Stimulated activated naive CD8-positive, alpha-beta T cell treated with anti-CD3 and anti-CD28 coated beads, Interleukin-15, Interleukin-2, amounts not matched to agents 100 ng/mL and 50 ng/mL, for 24 hours (primary cell): Measurements from ENCODE around the gene SSC5D.

Source experiments
- H3K27ac Mint-ChIP-seq: one replicate; pipeline ENCODE4 v1.8.0; 2021; ENCODE audit warnings: mild to moderate bottlenecking, mixed read lengths
- H3K27me3 Mint-ChIP-seq: one replicate; pipeline ENCODE4 v1.8.0; 2021; ENCODE audit warnings: mixed read lengths
- H3K36me3 Mint-ChIP-seq: one replicate; pipeline ENCODE4 v1.8.0; 2021; ENCODE audit warnings: low read depth, mixed read lengths
- H3K4me1 Mint-ChIP-seq: one replicate; pipeline ENCODE4 v1.8.0; 2021; ENCODE audit warnings: low read depth, mixed read lengths
- H3K4me3 Mint-ChIP-seq: one replicate; pipeline ENCODE4 v1.8.0; 2021; ENCODE audit warnings: mild to moderate bottlenecking, mixed read lengths
- H3K9me3 Mint-ChIP-seq: one replicate; pipeline ENCODE4 v1.8.0; 2021; ENCODE audit warnings: mixed read lengths

SSC5D gene

GRCh38 chr19:55451163-55451964, 36.9 kb upstream of the SSC5D start:
- H3K27me3 Mint-ChIP-seq: peaks cover 23% of the 10 kb centered on the region
- H3K36me3 Mint-ChIP-seq: peaks cover 11% of the 10 kb centered on the region
- peaks cover 9% of the 10 kb centered on the region for H3K4me1 Mint-ChIP-seq
- peak overlapping the region; percentile 55 for H3K4me3 Mint-ChIP-seq
- H3K27ac Mint-ChIP-seq: peak overlapping the region; percentile 40
- no peaks in the 10 kb centered on the region for H3K9me3 Mint-ChIP-seq

- H3K4me1 Mint-ChIP-seq: peaks cover 9% of the 10 kb centered on the region
- H3K27me3 Mint-ChIP-seq: peaks cover 23% of the 10 kb centered on the region
- no peak overlapping the region for H3K27ac Mint-ChIP-seq
Measured at GRCh38 chr19:55451965-55452748, 36.1 kb upstream of the SSC5D start.

DNA sequence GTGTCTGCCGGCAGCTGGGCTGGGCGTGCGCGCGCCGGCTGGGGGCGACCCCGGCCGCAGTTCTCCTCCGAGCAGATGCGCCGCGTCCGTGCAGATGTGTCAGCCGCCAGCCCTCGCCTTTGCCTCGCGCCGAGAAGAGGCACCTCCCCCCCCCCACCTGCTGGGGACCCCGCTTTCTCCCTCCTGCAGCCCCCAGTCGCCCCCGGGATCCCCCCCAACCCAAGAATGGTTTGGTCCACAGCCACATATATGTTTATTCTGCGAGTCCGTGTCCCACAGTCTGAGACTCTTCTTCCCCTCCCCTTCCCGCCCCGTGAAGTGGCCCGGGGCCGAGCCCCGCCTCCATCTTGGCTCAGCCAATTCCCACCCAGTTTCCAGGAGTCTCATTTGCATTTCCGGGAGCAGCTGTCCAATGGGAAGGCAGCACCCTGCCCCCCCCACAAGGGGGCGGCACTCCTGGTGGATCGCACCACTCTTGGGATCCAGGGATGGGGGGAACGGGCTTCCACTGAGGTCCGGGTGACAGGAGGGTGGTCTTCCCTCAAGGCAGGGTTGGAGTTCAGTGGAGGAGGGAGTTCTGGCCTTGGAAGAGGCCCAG, 35.4 kb upstream of the SSC5D start:
- Mint-ChIP-seq H3K27ac (no peak overlapping the region), H3K27me3 (peaks cover 23% of the 10 kb centered on the region), H3K9me3 (no peaks in the 10 kb centered on the region), H3K36me3 (peaks cover 11% of the 10 kb centered on the region), H3K4me1 (peaks cover 9% of the 10 kb centered on the region), H3K4me3 (no peak overlapping the region)

More at GRCh38 chr19:55451965-55452748, 36.1 kb upstream of the SSC5D start:
- Mint-ChIP-seq H3K9me3 (no peaks in the 10 kb centered on the region), H3K4me3 (peak overlapping the region; percentile 55), H3K36me3 (peaks cover 11% of the 10 kb centered on the region)

- no peak overlapping the region for H3K27ac Mint-ChIP-seq
- peaks cover 23% of the 10 kb centered on the region for H3K27me3 Mint-ChIP-seq
- H3K9me3 Mint-ChIP-seq: no peaks in the 10 kb centered on the region
- peaks cover 11% of the 10 kb centered on the region for H3K36me3 Mint-ChIP-seq
- peaks cover 9% of the 10 kb centered on the region for H3K4me1 Mint-ChIP-seq
- no peak overlapping the region for H3K4me3 Mint-ChIP-seq
Measured at GRCh38 chr19:55453511-55454260, 34.5 kb upstream of the SSC5D start.

DNA sequence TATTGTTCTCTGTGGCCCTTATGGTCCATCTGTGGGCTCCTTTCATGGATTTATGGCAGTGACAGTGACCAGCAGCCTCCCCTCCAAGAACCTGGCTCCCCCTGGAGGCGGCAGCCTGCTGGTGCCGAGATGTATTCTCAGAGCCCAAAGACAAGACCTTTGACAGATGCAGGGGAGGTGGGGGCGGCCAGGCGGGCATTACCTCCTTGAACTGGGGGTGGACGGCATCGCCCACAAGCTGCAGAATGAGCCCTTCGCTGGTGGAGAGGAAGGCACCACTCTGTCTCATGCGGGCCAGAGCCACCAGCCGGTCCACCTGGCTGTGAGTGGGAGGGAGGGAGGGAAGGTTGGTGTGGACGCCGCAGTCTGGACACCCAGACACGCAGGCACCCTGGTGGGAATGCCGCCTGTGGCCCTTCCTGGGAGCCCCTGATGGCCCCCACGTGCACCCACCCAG, 33.4 kb upstream of the SSC5D start:
- Mint-ChIP-seq H3K4me3 (no peak overlapping the region), H3K4me1 (peaks cover 10% of the 10 kb centered on the region), H3K27me3 (peaks cover 23% of the 10 kb centered on the region), H3K36me3 (peaks cover 11% of the 10 kb centered on the region), H3K9me3 (no peaks in the 10 kb centered on the region), H3K27ac (no peak overlapping the region)

GRCh38 chr19:55455576-55456235, 32.5 kb upstream of the SSC5D start:
- H3K36me3 Mint-ChIP-seq: peaks cover 11% of the 10 kb centered on the region
- H3K27me3 Mint-ChIP-seq: peaks cover 19% of the 10 kb centered on the region
- no peak overlapping the region for H3K4me3 Mint-ChIP-seq
- H3K27ac Mint-ChIP-seq: no peak overlapping the region
- H3K9me3 Mint-ChIP-seq: no peaks in the 10 kb centered on the region
- peaks cover 19% of the 10 kb centered on the region for H3K4me1 Mint-ChIP-seq

DNA sequence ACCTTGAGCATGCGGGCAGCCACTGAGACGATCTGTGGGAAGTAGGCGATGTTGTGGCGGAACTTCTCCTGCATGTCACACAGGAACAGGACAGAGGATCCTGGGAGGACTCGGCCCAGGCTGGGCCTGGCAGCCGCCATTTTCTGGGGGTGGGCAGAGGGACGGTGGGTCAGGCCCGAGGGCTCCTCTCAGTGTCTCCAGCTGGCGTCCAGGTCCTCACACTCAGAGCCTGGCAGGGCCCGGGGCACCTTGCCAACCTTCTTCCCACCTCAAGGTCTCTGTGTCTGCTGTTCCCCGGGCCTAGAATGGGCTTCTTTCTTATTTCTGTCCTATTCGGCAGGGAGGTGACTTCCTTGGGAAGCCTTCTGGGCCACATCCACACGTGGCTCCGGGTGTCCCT, 31.9 kb upstream of the SSC5D start:
- H3K36me3 Mint-ChIP-seq: peaks cover 11% of the 10 kb centered on the region
- no peak overlapping the region for H3K4me3 Mint-ChIP-seq
- H3K4me1 Mint-ChIP-seq: peaks cover 22% of the 10 kb centered on the region
- no peak overlapping the region for H3K27ac Mint-ChIP-seq
- H3K9me3 Mint-ChIP-seq: no peaks in the 10 kb centered on the region
- H3K27me3 Mint-ChIP-seq: peaks cover 15% of the 10 kb centered on the region

DNA sequence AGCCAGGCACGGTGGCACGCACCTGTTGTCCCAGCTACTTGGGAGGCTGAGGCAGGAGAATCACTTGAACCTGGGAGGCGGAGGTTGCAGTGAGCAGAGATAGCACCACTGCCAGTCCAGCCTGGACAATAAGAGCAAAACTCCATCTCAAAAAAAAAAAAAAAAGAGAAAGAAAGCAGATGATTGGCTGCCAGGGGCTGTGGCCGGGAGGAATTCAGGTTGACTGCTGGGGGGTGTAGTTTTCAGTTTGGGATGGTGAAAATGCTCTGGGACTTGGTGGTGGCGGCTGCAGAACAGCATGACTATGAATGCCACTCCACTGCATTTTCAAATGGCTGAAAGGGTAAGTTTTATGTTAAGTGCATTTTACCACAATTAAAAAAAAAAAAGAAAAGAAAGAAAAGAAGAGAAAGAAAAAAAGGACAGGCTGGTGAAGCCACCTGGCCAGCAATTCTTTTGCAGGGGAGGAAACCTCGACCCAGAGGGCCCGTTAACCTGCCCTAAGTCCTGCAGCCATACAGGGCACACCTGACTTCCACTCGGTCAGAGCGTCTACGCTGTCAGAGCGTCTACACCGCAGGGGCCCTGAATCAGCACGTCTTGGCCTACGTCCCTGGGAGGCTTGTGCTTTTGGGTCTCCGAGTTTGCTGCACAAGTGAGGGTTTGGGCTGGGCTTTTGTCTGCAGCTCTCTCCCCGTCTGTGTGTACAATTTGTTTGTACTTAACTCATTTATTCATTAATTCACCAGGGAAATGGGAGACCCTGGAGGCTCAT, 30.4 kb upstream of the SSC5D start:
- Mint-ChIP-seq H3K4me3 (no peak overlapping the region), H3K27me3 (peaks cover 11% of the 10 kb centered on the region), H3K36me3 (peaks cover 11% of the 10 kb centered on the region), H3K27ac (no peak overlapping the region), H3K9me3 (no peaks in the 10 kb centered on the region), H3K4me1 (peaks cover 29% of the 10 kb centered on the region)

DNA sequence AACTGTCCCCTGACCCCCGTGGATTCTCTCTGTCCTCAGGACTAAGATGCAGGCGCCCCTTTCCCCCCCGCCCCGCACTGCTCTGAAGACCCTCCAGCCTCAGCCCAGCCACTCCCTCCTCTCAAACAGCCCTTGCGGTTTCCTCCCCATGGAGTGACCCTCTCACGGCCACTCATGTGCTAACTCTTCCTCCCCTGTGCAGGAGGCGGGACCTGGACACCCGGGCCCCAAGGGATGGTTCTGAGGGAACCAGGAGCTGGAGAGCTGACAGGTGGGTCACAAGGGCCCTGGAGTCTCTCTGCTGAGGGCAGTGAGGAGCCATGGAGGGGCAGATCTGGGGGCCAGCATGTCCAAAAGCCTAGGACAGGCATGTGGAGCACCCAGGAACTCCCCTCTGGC, 28.7 kb upstream of the SSC5D start:
- Mint-ChIP-seq H3K27ac (no peak overlapping the region), H3K27me3 (no peaks in the 10 kb centered on the region), H3K4me1 (peaks cover 24% of the 10 kb centered on the region), H3K36me3 (no peaks in the 10 kb centered on the region), H3K4me3 (peak overlapping the region; percentile 85), H3K9me3 (no peaks in the 10 kb centered on the region)

GRCh38 chr19:55459950-55460657, 28.1 kb upstream of the SSC5D start:
- H3K27me3 Mint-ChIP-seq: no peaks in the 10 kb centered on the region
- peak overlapping the region; percentile 85 for H3K4me3 Mint-ChIP-seq
- H3K4me1 Mint-ChIP-seq: peaks cover 24% of the 10 kb centered on the region
- H3K27ac Mint-ChIP-seq: no peak overlapping the region
- no peaks in the 10 kb centered on the region for H3K36me3 Mint-ChIP-seq
- H3K9me3 Mint-ChIP-seq: no peaks in the 10 kb centered on the region

- H3K27ac Mint-ChIP-seq: peak overlapping the region; percentile 92
- no peaks in the 10 kb centered on the region for H3K27me3 Mint-ChIP-seq
- no peaks in the 10 kb centered on the region for H3K9me3 Mint-ChIP-seq
- H3K4me3 Mint-ChIP-seq: peak overlapping the region; percentile 85
- H3K4me1 Mint-ChIP-seq: peaks cover 24% of the 10 kb centered on the region
- no peaks in the 10 kb centered on the region for H3K36me3 Mint-ChIP-seq
Measured at GRCh38 chr19:55460670-55461258, 27.5 kb upstream of the SSC5D start.

- peak within 1 kb of the TSS; percentile 92 for H3K27ac Mint-ChIP-seq
- H3K36me3 Mint-ChIP-seq: no peaks in the 10 kb centered on the region
- H3K4me3 Mint-ChIP-seq: peak within 1 kb of the TSS; percentile 85
- H3K9me3 Mint-ChIP-seq: no peaks in the 10 kb centered on the region
- peaks cover 24% of the 10 kb centered on the region for H3K4me1 Mint-ChIP-seq
- H3K27me3 Mint-ChIP-seq: no peaks in the 10 kb centered on the region
Measured at GRCh38 chr19:55461259-55461973, 26.8 kb upstream of the SSC5D start, which contains the start of gene ISOC2. TSS of gene ISOC2 (minus strand) at chr19:55461642. CDS start at chr19:55456486, 5,156 bp downstream.
